Glutamatergic neuron (in vitro differentiated cells): ENCODE results near the gene SZT2. TPM values are rescaled to one million over a fixed set of nuclear protein-coding genes. Genes with fewer than 3 reads are reported as not detected.

ENCODE experiments used
- DNase-seq: peaks from one replicate; pipeline ENCODE4 v3.0.0; 2022
- H3K27ac Mint-ChIP-seq: one replicate; pipeline ENCODE4 v1.8.0; 2020; ENCODE audit warnings: mild to moderate bottlenecking, mixed read lengths, inconsistent platforms; ENCODE audit not compliant: unreplicated experiment
- H3K27me3 Mint-ChIP-seq: one replicate; pipeline ENCODE4 v1.8.0; 2020; ENCODE audit warnings: mild to moderate bottlenecking, moderate library complexity, mixed read lengths, inconsistent platforms; ENCODE audit not compliant: unreplicated experiment
- H3K36me3 Mint-ChIP-seq: one replicate; pipeline ENCODE4 v1.8.0; 2020; ENCODE audit warnings: mild to moderate bottlenecking, mixed read lengths, inconsistent platforms; ENCODE audit not compliant: unreplicated experiment
- H3K4me1 Mint-ChIP-seq: one replicate; pipeline ENCODE4 v1.8.0; 2020; ENCODE audit warnings: mild to moderate bottlenecking, low read depth, mixed read lengths, inconsistent platforms; ENCODE audit not compliant: unreplicated experiment
- H3K4me3 Mint-ChIP-seq: one replicate; pipeline ENCODE4 v1.8.0; 2020; ENCODE audit warnings: mild to moderate bottlenecking, mixed read lengths, inconsistent platforms; ENCODE audit not compliant: unreplicated experiment
- H3K9me3 Mint-ChIP-seq: one replicate; pipeline ENCODE4 v1.8.0; 2020; ENCODE audit warnings: mild to moderate bottlenecking, moderate library complexity, mixed read lengths, inconsistent platforms; ENCODE audit not compliant: unreplicated experiment
- total RNA-seq: library from RNA; stranded (reverse); fragmentation: NEBNext Ultra II Directional; extraction: Animal tissue kit (Norgen Biotek cat#: 25700); gene quantifications from one replicate; pipeline ENCODE4 v1.2.1, GENCODE V29; 2021; ENCODE audit not compliant: unreplicated experiment
- TF ChIP-seq, protein P1 (sequence below): fragments of 200-600 bp; sonication (generic); IDR thresholded peaks from one replicate; pipeline ENCODE4 v1.5.0; 2021; ENCODE audit not compliant: partially characterized antibody, unreplicated experiment

Gene SZT2
- total RNA-seq, 1 donor from 2014 or later = 85.3 TPM

DNA sequence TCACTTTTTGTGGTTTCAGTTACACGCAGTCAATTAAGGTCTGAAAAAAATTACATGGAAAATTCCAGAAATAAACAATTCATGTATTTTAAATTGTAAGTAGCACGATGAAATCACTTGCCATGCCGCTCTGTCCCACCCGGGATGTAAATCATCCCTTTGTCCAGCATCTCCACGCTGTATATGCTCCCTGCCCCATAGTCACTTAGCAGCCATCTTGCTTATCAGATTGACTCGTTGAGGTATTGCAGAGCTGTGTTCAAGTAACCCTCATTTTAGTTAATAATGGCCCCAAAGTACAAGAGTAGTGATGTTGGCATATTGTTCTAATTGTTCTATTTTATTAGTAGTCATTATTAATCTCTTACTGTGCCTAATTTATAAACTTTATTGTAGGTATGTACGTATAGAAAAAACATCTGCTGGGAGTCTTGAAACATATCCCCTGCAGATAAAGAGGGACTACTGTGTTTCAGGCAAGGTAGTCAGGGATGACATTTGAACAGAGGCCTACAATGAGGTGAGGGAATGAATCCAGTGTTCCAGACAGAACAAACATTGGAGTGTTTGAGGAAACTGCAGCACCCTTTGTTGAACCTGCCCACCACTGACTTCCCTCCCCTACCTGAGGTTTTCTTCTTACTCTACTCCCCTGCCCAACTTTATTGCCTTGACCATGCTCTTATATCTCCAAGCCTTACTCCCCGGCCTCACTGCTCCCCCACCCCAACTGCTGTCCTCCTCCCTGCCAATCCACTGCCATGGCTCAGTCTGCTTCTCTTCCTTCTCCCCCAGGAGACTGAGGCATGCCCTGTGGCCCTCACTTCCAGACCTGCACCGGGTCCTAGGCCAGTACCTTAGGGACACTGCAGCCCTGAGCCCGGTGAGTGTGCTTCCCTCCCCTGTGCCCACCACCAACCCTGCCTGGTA lies 38.0 kb upstream of the SZT2 start:
- Mint-ChIP-seq H3K27ac (no peak overlapping the region), H3K9me3 (peaks cover 7% of the 10 kb centered on the region), H3K27me3 (peaks cover 3% of the 10 kb centered on the region), H3K4me3 (no peak overlapping the region), H3K36me3 (no peaks in the 10 kb centered on the region), H3K4me1 (peaks cover 13% of the 10 kb centered on the region)
- TF ChIP-seq, protein P1, sequence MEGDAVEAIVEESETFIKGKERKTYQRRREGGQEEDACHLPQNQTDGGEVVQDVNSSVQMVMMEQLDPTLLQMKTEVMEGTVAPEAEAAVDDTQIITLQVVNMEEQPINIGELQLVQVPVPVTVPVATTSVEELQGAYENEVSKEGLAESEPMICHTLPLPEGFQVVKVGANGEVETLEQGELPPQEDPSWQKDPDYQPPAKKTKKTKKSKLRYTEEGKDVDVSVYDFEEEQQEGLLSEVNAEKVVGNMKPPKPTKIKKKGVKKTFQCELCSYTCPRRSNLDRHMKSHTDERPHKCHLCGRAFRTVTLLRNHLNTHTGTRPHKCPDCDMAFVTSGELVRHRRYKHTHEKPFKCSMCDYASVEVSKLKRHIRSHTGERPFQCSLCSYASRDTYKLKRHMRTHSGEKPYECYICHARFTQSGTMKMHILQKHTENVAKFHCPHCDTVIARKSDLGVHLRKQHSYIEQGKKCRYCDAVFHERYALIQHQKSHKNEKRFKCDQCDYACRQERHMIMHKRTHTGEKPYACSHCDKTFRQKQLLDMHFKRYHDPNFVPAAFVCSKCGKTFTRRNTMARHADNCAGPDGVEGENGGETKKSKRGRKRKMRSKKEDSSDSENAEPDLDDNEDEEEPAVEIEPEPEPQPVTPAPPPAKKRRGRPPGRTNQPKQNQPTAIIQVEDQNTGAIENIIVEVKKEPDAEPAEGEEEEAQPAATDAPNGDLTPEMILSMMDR = no peak
- DNase-seq = no peak

DNA sequence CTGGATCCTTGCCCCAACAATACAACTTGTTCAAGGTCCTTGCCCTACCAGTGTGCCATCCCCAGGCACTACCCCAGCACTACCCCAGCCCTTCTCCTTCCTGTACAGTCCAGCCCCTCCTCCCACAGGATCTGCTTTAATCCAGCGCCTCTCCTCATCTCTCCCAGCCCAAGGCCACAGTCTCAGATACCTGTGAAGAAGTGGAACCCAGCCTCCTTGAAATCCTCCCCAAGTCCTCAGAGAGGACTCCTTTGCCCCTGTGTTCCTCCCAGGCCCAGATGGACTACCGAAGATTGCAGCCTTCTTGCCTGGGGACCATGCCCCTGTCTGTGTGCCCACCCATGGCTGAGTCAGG lies 37.4 kb upstream of the SZT2 start:
- DNase-seq = no peak
- Mint-ChIP-seq H3K36me3 (no peaks in the 10 kb centered on the region), H3K4me1 (peaks cover 13% of the 10 kb centered on the region), H3K27ac (no peak overlapping the region), H3K9me3 (peaks cover 7% of the 10 kb centered on the region), H3K4me3 (no peak overlapping the region), H3K27me3 (peaks cover 3% of the 10 kb centered on the region)
- TF ChIP-seq, protein P1 = no peak

DNA sequence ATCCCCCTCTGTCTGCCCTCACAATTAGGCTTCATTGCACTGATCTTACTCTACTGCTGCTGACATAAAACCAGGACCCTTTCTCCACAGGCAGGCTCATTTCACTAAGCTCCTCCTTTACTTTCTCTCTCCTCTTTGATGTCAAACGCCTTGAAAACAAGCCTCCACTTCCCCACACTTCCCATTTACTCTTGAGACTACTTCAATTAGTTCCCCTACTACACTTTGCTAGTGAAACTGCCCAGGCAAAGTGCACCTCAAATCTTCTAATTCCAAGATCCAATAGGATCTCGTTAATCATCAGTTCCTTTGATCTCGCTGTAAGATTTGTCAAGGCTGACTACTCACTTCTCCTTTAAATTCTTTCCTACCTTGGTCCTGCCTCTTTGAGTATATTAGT lies 36.8 kb upstream of the SZT2 start:
- no peaks in the 10 kb centered on the region for H3K36me3 Mint-ChIP-seq
- DNase-seq = no peak
- peaks cover 3% of the 10 kb centered on the region for H3K27me3 Mint-ChIP-seq
- H3K9me3 Mint-ChIP-seq = peaks cover 7% of the 10 kb centered on the region
- H3K4me1 Mint-ChIP-seq = peaks cover 11% of the 10 kb centered on the region
- TF ChIP-seq, protein P1 = no peak
- H3K4me3 Mint-ChIP-seq = no peak overlapping the region
- no peak overlapping the region for H3K27ac Mint-ChIP-seq

DNA sequence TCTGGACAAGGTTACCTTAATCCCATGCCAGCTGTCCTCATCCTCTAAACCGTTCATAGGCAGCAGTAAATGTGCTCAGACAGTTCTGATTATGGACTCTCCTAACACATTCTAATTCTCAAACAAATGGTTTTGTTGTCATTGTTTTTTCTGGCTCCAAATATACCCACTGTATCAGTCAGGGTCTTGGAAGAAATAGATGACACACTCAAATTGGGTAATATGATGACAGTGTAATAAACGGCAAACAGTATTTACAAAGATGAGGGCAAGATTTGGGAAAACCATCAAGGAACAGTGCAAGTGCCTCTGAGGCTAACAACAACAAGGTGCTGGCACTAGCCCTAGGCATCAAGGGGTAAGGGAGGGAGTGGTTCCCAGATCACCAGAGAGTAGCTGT lies 35.2 kb upstream of the SZT2 start:
- TF ChIP-seq, protein P1 = no peak
- no peak for DNase-seq
- Mint-ChIP-seq H3K9me3 (peaks cover 5% of the 10 kb centered on the region), H3K27ac (no peak overlapping the region), H3K27me3 (peaks cover 3% of the 10 kb centered on the region), H3K36me3 (no peaks in the 10 kb centered on the region), H3K4me3 (no peak overlapping the region), H3K4me1 (peaks cover 8% of the 10 kb centered on the region)

DNA sequence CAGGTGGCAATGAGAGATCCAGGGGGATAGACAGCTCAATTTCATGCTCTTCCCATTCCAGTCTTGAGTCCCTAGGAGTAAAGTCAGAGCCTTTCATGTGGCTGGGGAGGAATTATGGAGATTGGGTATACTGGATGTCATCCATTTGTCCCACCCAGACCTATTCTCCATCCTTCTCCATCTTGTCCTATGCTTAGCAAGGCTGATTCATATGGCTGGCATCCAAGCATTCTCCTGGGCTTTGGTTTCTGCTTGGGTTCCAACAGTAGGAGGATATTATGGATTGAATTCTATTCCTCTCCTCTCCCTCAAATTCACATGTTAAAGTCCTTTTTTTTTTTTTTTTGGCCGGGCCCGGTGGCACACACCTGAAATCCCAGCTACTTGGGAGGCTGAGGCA lies 34.8 kb upstream of the SZT2 start:
- DNase-seq = no peak
- Mint-ChIP-seq H3K27me3 (peaks cover 2% of the 10 kb centered on the region), H3K4me3 (no peak overlapping the region), H3K36me3 (no peaks in the 10 kb centered on the region), H3K27ac (no peak overlapping the region), H3K4me1 (peaks cover 7% of the 10 kb centered on the region), H3K9me3 (peaks cover 4% of the 10 kb centered on the region)
- TF ChIP-seq, protein P1 = no peak
